K562 (cell line): ENCODE data around the gene SH3TC1. TPM values are rescaled to one million over a fixed set of nuclear protein-coding genes. Genes with fewer than 3 reads are reported as not detected.

Experiments
- ATAC-seq: fragments of 200-7000 bp; cut with Tn5 transposase; 3 replicates; pipeline ENCODE4 v1.9.1; 2020; ENCODE audit warnings: moderate library complexity
- BruUV-seq: library from RNA; stranded (reverse); fragments of 400-500 nt; replicated peaks from 2 replicates; lab custom pipeline; 2021; lab: Mats Ljungman, UMichigan
- CTCF ChIA-PET: fragments of 300-600 bp; formaldehyde crosslinking; extraction: SDS; loops from one replicate; lab custom pipeline; 2021; ENCODE audit warnings: low intra/inter-chr PET ratio; lab: Yijun Ruan, JAX
- POLR2A ChIA-PET: fragments of 300-600, 350-650 bp; sonication (Branson Sonifier 250); formaldehyde crosslinking; extraction: SDS; loops from one replicate; lab custom pipeline; 2021; ENCODE audit warnings: antibody characterized with exemption, inconsistent platforms; lab: Yijun Ruan, JAX
- DNase-seq, 4 experiments: peaks; one replicate each; pipeline versions ENCODE4 v3.0.0 to v3.0.0-alpha.2; 2011 to 2018; ENCODE audit warnings: low spot score in 3 of 4, mixed read lengths in 3 of 4; ENCODE audit errors: extremely low read depth in 1 of 4
- FAIRE-seq: peaks from 2 replicates; lab custom pipeline; 2011; peaks lifted over from hg19 to GRCh38; lab: Jason Lieb, UNC
- H2AFZ ChIP-seq: 2 replicates; pipeline ENCODE4 v1.6.0; 2011; ENCODE audit warnings: low read depth, low read length, control low read depth, inconsistent platforms
- H3K27ac ChIP-seq: fragments of 200-600 bp; 3 replicates; pipeline ENCODE4 v1.8.0; 2011; ENCODE audit warnings: low read depth, mild to moderate bottlenecking, control low read depth, inconsistent platforms, low read length, moderate library complexity, mixed read lengths; ENCODE audit errors: extremely low read depth
- H3K27me3 ChIP-seq, 2 experiments: fragments of 300-600 bp in 1 of 2; 2 replicates in 1 of 2; 3 replicates in 1 of 2; pipeline versions ENCODE4 v1.6.0 to v1.8.0; 2011; ENCODE audit warnings: inconsistent platforms in 2 of 2, low read length in 2 of 2, mild to moderate bottlenecking in 1 of 2, mixed read lengths in 1 of 2, moderate library complexity in 1 of 2; ENCODE audit not compliant: control insufficient read depth in 2 of 2, insufficient read depth in 2 of 2
- H3K36me3 ChIP-seq: fragments of 300-600 bp; 3 replicates; pipeline ENCODE4 v1.8.0; 2011; ENCODE audit warnings: mild to moderate bottlenecking, low read length, inconsistent platforms; ENCODE audit not compliant: control insufficient read depth, insufficient read depth
- H3K4me1 ChIP-seq, 2 experiments: fragments of 200-600 bp in 1 of 2; replicated peaks in 1 of 2; 2 replicates in 1 of 2; 3 replicates in 1 of 2; pipeline versions ENCODE4 v1.5.1 to v1.8.0; 2011; ENCODE audit warnings: inconsistent platforms in 2 of 2, low read length in 2 of 2, mild to moderate bottlenecking in 1 of 2, mixed read lengths in 1 of 2, moderate library complexity in 1 of 2; ENCODE audit not compliant: control insufficient read depth in 2 of 2, insufficient read depth in 2 of 2
- H3K4me2 ChIP-seq: 2 replicates; pipeline ENCODE4 v1.6.1; 2011; ENCODE audit warnings: low read length, control low read depth, inconsistent platforms, mixed read lengths; ENCODE audit not compliant: insufficient read depth
- H3K4me3 ChIP-seq: fragments of 200-600 bp; sonication (generic), shearing (Covaris generic); 2 replicates; pipeline ENCODE4 v1.5.1; 2016; ENCODE audit warnings: control low read depth, inconsistent platforms
- H3K79me2 ChIP-seq: fragments of 200-600 bp; 3 replicates; pipeline ENCODE4 v1.8.0; 2011; ENCODE audit warnings: low read length, inconsistent platforms; ENCODE audit not compliant: control insufficient read depth, insufficient read depth
- H3K9ac ChIP-seq, 2 experiments: 2 replicates each; pipeline versions ENCODE4 v1.6.0 to v1.6.1; 2011; ENCODE audit warnings: low read depth in 2 of 2, low read length in 2 of 2, control low read depth in 1 of 2, inconsistent platforms in 1 of 2, mild to moderate bottlenecking in 1 of 2, mixed read lengths in 1 of 2; ENCODE audit not compliant: insufficient read depth in 1 of 2
- H3K9me1 ChIP-seq: one replicate; pipeline ENCODE4 v1.6.0; 2011; ENCODE audit warnings: inconsistent platforms, mild to moderate bottlenecking, low read length, moderate library complexity; ENCODE audit not compliant: control insufficient read depth, insufficient read depth
- H3K9me3 ChIP-seq: replicated peaks from 2 replicates; pipeline ENCODE4 v1.5.1; 2011; ENCODE audit warnings: low read depth, low read length, inconsistent platforms; ENCODE audit not compliant: control insufficient read depth, insufficient read depth
- H4K20me1 ChIP-seq: replicated peaks from 2 replicates; pipeline ENCODE4 v1.6.1; 2011; ENCODE audit warnings: low read length, inconsistent platforms, mixed read lengths; ENCODE audit not compliant: control insufficient read depth, insufficient read depth
- BHLHE40 ChIP-seq: IDR thresholded peaks from 2 replicates; pipeline ENCODE4 v1.6.1; 2011; ENCODE audit warnings: low read length, improper control_type of control experiment
- WGBS: fragments of 100-300 bp; shearing (Covaris generic); methylation state at CpG from one replicate; pipeline ENCODE4 v1.1.6; 2016; ENCODE audit warnings: low coverage, mixed read lengths; ENCODE audit not compliant: insufficient coverage; ENCODE audit errors: missing lambda C conversion rate; 5-methylcytosine and 5-hydroxymethylcytosine counted together
- in situ Hi-C: fragments of 300-500 bp; cut with MboI; formaldehyde crosslinking; loops from 4 replicates; pipeline ENCODE4 v1.15.0; 2018; ENCODE audit warnings: inconsistent platforms, mixed read lengths
- intact Hi-C: fragments of 100-400 bp; cut with micrococcal nuclease; formaldehyde crosslinking; loops from 2 replicates; pipeline ENCODE4 v1.14.2; 2022
- polyA plus RNA-seq, 8 experiments: library from polyadenylated mRNA; depleted of rRNA in 4 of 8; stranded (reverse) in 5 of 8; unstranded in 3 of 8; fragments of >200 nt; fragmentation: Nextera tagmentation in 2 of 8; fragmentation: Illumina TruSeq in 1 of 8; extraction: Ambion mirVana in 2 of 8; extraction: Trizol in 1 of 8; gene quantifications; 2 replicates each; pipeline versions ENCODE4 v1.2.1 to v1.2.3, GENCODE V29; 2011 to 2014; ENCODE audit warnings: inconsistent platforms in 1 of 8, missing spikeins in 1 of 8
- total RNA-seq, 7 experiments: library from RNA; depleted of rRNA in 6 of 7; stranded (reverse); fragments of >200 nt in 6 of 7; fragmentation: Illumina TruSeq in 2 of 7; extraction: Trizol in 2 of 7; gene quantifications; 2 replicates each; pipeline versions ENCODE4 v1.2.1 to v1.2.3, GENCODE V29; 2011 to 2021; ENCODE audit warnings: low replicate concordance in 1 of 7
- TF ChIP-seq, protein P1 (sequence below): fragments of 250-450 bp; sonication (Bioruptor Pico); IDR thresholded peaks from 2 replicates; pipeline ENCODE4 v1.4.0; 2020

Gene SH3TC1
- total and polyA plus RNA-seq, 9 of the 15 experiments (the other 6 are each of a cell fraction or from before 2014, with no cell fraction given) = 0.04 to 2.1 (median 0.48) TPM; not detected in 1

DNA sequence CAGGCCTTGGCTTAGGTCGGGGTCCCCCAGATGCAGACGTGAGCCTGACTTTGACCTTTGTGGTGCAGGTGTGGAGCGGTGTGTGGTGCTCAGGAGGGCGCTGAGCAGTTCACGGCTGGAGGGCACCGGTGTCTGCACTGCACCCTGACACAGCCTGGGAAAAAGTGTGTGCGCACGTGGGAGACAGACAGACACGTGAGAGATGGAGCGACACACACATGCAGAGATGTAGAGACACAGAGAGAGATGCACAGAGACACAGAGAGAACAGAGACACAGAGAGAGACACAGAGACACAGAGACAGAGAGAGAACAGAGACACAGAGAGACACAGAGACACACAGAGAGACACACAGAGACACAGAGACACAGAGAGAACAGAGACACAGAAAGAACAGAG, 64.3 kb downstream of the SH3TC1 start:
- no peak overlapping the region for H3K9ac ChIP-seq
- no peak overlapping the region for H3K4me2 ChIP-seq
- H2AFZ ChIP-seq = no peak overlapping the region
- H3K4me1 ChIP-seq = peaks cover 0 to 35% of the 10 kb centered on the region in 2 experiments; a peak in 4 of 5 replicates
- ATAC-seq = no peak
- BruUV-seq = no TSS peak
- in situ Hi-C loops = no loop called here
- CTCF ChIA-PET = no interaction called here
- TF ChIP-seq BHLHE40 = 0 out of 2 replicates have a peak, but pooled peaks have one; percentile 15
- TF ChIP-seq, protein P1, sequence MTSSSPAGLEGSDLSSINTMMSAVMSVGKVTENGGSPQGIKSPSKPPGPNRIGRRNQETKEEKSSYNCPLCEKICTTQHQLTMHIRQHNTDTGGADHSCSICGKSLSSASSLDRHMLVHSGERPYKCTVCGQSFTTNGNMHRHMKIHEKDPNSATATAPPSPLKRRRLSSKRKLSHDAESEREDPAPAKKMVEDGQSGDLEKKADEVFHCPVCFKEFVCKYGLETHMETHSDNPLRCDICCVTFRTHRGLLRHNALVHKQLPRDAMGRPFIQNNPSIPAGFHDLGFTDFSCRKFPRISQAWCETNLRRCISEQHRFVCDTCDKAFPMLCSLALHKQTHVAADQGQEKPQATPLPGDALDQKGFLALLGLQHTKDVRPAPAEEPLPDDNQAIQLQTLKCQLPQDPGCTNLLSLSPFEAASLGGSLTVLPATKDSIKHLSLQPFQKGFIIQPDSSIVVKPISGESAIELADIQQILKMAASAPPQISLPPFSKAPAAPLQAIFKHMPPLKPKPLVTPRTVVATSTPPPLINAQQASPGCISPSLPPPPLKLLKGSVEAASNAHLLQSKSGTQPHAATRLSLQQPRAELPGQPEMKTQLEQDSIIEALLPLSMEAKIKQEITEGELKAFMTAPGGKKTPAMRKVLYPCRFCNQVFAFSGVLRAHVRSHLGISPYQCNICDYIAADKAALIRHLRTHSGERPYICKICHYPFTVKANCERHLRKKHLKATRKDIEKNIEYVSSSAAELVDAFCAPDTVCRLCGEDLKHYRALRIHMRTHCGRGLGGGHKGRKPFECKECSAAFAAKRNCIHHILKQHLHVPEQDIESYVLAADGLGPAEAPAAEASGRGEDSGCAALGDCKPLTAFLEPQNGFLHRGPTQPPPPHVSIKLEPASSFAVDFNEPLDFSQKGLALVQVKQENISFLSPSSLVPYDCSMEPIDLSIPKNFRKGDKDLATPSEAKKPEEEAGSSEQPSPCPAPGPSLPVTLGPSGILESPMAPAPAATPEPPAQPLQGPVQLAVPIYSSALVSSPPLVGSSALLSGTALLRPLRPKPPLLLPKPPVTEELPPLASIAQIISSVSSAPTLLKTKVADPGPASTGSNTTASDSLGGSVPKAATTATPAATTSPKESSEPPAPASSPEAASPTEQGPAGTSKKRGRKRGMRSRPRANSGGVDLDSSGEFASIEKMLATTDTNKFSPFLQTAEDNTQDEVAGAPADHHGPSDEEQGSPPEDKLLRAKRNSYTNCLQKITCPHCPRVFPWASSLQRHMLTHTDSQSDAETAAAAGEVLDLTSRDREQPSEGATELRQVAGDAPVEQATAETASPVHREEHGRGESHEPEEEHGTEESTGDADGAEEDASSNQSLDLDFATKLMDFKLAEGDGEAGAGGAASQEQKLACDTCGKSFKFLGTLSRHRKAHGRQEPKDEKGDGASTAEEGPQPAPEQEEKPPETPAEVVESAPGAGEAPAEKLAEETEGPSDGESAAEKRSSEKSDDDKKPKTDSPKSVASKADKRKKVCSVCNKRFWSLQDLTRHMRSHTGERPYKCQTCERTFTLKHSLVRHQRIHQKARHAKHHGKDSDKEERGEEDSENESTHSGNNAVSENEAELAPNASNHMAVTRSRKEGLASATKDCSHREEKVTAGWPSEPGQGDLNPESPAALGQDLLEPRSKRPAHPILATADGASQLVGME (CRISPR knock-in tag) = no peak
- 42% methylated on average over 10 of the region's 10 CpGs for WGBS
- no peak overlapping the region for H3K27ac ChIP-seq
- intact Hi-C loops = no loop called here
- H3K79me2 ChIP-seq = no peaks in the 10 kb centered on the region
- POLR2A ChIA-PET = no interaction called here
- H4K20me1 ChIP-seq = peaks cover 5% of the 10 kb centered on the region; the same call in 1 of the 2 replicates
- no peak for FAIRE-seq
- no peak overlapping the region for H3K4me3 ChIP-seq
- DNase-seq = no peak
- H3K9me3 ChIP-seq = no peaks in the 10 kb centered on the region
- peaks cover 4% of the 10 kb centered on the region for H3K9me1 ChIP-seq
- no peaks in the 10 kb centered on the region for H3K36me3 ChIP-seq
- H3K27me3 ChIP-seq = peaks cover 2 to 17% of the 10 kb centered on the region in 2 experiments; a peak in 3 of 5 replicates
